ENCODE results near the gene OSBP2.

The OSBP2 gene

GRCh38 chr22:30905696-30906341 is 211.1 kb downstream of the OSBP2 start:
- DNase-seq (ENCODE audit: low read depth) = no peak
- H3K4me3 ChIP-seq (ENCODE audit: low read depth, low read length) = no peak overlapping the region
- no peak for TF ChIP-seq CTCF (IDR thresholded peaks at IDR 0.05; ENCODE audit: insufficient read depth, low read depth, low read length, missing control alignments)

DNA sequence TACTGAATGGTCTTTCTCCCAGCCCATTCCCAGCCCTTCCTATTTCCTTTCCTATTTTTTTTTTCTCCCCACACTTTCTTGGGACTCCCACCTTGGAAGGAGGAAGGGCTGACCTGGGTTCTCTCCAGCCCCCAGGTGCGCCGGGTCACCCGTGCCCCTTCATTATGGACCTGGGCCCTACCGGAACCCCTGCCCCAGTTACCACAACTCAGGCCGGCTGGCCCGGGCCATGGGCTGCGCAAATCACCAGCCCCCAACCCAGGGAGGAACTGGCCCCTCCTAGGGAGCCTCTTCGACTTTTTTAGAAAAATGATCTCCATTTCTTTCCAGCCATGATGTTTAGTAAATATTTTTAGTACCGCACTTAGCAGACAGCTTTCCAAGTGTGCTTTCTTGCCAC is 211.7 kb downstream of the OSBP2 start:
- no peak for TF ChIP-seq CTCF (IDR thresholded peaks at IDR 0.05; ENCODE audit: insufficient read depth, low read depth, low read length, missing control alignments)
- no peak for DNase-seq (ENCODE audit: low read depth)
- no peak overlapping the region for H3K4me3 ChIP-seq (ENCODE audit: low read depth, low read length)

DNA sequence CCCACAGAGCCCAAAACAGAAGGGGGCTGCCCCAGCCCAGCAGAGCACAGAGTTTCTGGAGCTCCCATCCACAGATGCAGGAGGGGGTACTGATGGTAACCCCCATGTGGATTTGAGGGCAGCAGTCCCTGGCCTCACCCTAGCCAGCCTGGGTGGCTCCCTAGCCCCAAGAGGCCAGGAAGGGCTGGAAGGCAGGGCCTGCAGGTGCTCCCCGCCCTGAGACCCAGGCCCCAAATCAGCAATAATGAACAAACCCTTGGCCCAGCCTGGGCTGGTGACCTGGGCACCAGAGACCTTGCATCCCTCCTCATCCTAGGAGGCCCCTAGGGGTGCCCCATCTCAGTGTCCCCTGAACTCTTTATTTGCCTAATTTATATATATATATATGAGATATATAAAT is 212.3 kb downstream of the OSBP2 start:
- H3K4me3 ChIP-seq (ENCODE audit: low read depth, low read length) = no peak overlapping the region
- no peak for TF ChIP-seq CTCF (IDR thresholded peaks at IDR 0.05; ENCODE audit: insufficient read depth, low read depth, low read length, missing control alignments)
- DNase-seq (ENCODE audit: low read depth) = no peak

DNA sequence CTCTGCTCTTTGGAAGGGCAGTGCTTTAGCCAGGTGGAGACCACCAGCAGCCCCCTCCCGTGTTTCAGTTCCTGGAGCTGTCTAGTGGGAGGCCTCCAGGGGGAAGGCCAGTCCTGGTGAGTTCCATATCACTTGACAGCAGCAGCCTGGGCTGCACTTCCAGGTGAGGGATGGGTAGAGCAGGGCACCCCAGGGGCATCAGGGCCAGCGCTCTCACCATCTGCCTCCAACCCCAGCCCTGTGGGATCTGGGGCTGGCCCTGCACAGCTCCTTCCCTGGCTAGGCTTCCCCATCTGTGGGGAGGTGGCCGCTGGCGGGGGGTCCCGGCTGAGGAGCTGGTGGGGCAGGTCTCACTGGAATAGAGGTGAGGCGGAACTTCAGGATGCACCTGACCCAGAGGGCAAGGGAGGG is 213.4 kb downstream of the OSBP2 start:
- no peak for DNase-seq (ENCODE audit: low read depth)
- TF ChIP-seq CTCF (IDR thresholded peaks at IDR 0.05; ENCODE audit: insufficient read depth, low read depth, low read length, missing control alignments) = no peak
- no peak overlapping the region for H3K4me3 ChIP-seq (ENCODE audit: low read depth, low read length)

DNA sequence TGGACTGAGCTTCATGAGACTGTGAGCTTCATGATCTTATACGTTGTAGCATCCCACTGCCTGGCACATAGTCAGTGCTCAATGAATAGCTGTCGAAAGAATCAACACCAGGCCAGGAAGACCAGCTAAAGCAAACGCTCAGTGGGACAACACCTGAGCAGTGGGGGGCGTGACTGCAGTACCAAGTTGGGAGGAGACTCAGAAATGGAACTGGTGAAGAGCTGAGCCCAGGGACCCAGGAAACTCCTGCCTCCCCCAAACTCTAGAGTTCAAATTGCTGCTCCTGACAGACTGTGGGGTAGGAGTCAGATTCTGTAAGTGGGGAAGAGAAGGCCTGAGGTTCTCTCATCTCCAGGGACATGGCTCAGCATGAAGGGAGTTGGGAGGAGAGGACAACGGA is 214.6 kb downstream of the OSBP2 start:
- DNase-seq (ENCODE audit: low read depth) = no peak
- no peak for TF ChIP-seq CTCF (IDR thresholded peaks at IDR 0.05; ENCODE audit: insufficient read depth, low read depth, low read length, missing control alignments)
- no peak overlapping the region for H3K4me3 ChIP-seq (ENCODE audit: low read depth, low read length)

DNA sequence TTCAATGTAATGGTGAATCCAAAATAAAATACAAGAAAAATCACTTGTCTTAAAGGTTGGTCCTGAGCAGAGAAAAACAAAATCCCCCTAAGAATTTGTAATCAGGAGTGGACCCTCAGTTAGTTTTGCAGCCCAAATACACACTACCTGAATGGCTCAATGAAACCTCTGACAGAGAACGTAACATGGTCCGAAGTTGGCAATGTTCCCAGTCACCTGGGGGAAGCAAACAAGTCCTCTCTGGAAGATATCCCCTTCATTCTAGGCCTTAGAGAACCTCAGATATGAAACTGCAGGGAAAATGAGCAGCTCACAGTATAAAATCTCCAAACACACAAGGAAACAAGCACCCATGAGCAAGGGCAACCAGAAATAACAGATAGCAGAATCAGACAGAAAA is 215.7 kb downstream of the OSBP2 start:
- no peak for DNase-seq (ENCODE audit: low read depth)
- no peak for TF ChIP-seq CTCF (IDR thresholded peaks at IDR 0.05; ENCODE audit: insufficient read depth, low read depth, low read length, missing control alignments)

DNA sequence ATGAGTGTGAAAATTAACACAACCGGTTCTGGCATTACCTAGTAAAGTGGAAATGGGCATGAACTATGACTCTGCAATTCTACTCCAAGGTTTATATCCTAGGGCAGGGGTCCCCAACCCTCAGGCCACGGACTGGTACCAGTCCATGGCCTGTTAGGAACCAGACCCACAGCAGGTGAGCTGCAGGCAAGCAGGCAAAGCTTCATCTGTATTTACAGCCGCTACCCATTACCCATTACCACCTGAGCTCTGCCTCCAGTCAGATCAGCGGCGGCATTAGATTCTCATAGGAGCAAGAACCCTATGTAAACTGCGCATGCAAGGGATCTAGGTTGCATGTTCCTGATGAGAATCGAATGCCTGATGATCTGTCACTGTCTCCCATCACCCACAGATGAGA is 224.1 kb downstream of the OSBP2 start:
- TF ChIP-seq CTCF (IDR thresholded peaks at IDR 0.05; ENCODE audit: insufficient read depth, low read depth, low read length, missing control alignments) = no peak
- no peak overlapping the region for H3K4me3 ChIP-seq (ENCODE audit: low read depth, low read length)
- no peak for DNase-seq (ENCODE audit: low read depth)

More for the DNA sequence above, 215.7 kb downstream of the OSBP2 start:
- no peak overlapping the region for H3K4me3 ChIP-seq (ENCODE audit: low read depth, low read length)
